HepG2 (cell line): ENCODE data around the gene EIF3L. TPM values are rescaled to one million over a fixed set of nuclear protein-coding genes. Genes with fewer than 3 reads are reported as not detected.

Experiments
- AGO1 ChIP-seq: fragments of 200-400 bp; formaldehyde crosslinking; IDR thresholded peaks from 2 replicates; pipeline ENCODE4 v1.6.1; 2017; ENCODE audit warnings: mild to moderate bottlenecking, low read depth, low read length, moderate library complexity; ENCODE audit not compliant: poor library complexity, severe bottlenecking
- BCL6 ChIP-seq: IDR thresholded peaks from 2 replicates; pipeline ENCODE4 v1.6.1; 2016; ENCODE audit warnings: missing genetic modification reagents, missing compliant biosample characterization
- BCLAF1 ChIP-seq: fragments of 450-650 bp; IDR thresholded peaks from 2 replicates; pipeline ENCODE4 v1.6.1; 2017; ENCODE audit warnings: mild to moderate bottlenecking
- KDM4B ChIP-seq: sonication (generic); formaldehyde crosslinking; IDR thresholded peaks from 2 replicates; pipeline ENCODE4 v1.4.0; 2020; ENCODE audit warnings: missing genetic modification reagents
- MAZ ChIP-seq, 2 experiments: sonication (generic) in 1 of 2; formaldehyde crosslinking in 1 of 2; IDR thresholded peaks; 2 replicates each; pipeline versions ENCODE4 v1.5.0 to v1.6.1; 2012 to 2020; ENCODE audit warnings: low read depth in 2 of 2, mild to moderate bottlenecking in 2 of 2, borderline replicate concordance in 1 of 2, improper control_type of control experiment in 1 of 2, low read length in 1 of 2, missing genetic modification reagents in 1 of 2, moderate library complexity in 1 of 2
- NR3C1 ChIP-seq: sonication (generic); formaldehyde crosslinking; IDR thresholded peaks from 2 replicates; pipeline ENCODE4 v1.4.0; 2020; ENCODE audit warnings: missing genetic modification reagents
- POLR2AphosphoS5 ChIP-seq: IDR thresholded peaks from 2 replicates; pipeline ENCODE4 v1.6.1; 2012; ENCODE audit warnings: low read depth, low read length
- RFX5 ChIP-seq: IDR thresholded peaks from 2 replicates; pipeline ENCODE4 v1.6.1; 2011; ENCODE audit warnings: low read depth, low read length, improper control_type of control experiment
- THAP11 ChIP-seq: IDR thresholded peaks from 2 replicates; pipeline ENCODE4 v1.6.1; 2016; ENCODE audit warnings: missing biosample characterization, missing genetic modification reagents
- ZBTB20 ChIP-seq: sonication (generic); formaldehyde crosslinking; IDR thresholded peaks from 2 replicates; pipeline ENCODE4 v1.8.1; 2023; ENCODE audit warnings: missing genetic modification reagents, low read depth, mild to moderate bottlenecking, borderline replicate concordance
- ZFP36L1 ChIP-seq: sonication (generic); formaldehyde crosslinking; IDR thresholded peaks from 2 replicates; pipeline ENCODE4 v1.8.0; 2022; ENCODE audit warnings: mild to moderate bottlenecking, missing genetic modification reagents, moderate library complexity
- ZFY ChIP-seq: sonication (generic); formaldehyde crosslinking; IDR thresholded peaks from 2 replicates; pipeline ENCODE4 v1.4.0; 2020; ENCODE audit warnings: missing genetic modification reagents
- ZNF225 ChIP-seq: sonication (generic); formaldehyde crosslinking; IDR thresholded peaks from 2 replicates; pipeline ENCODE4 v1.4.0; 2020; ENCODE audit warnings: mild to moderate bottlenecking, missing genetic modification reagents
- ZNF724P ChIP-seq: sonication (generic); formaldehyde crosslinking; IDR thresholded peaks from 2 replicates; pipeline ENCODE4 v1.8.0; 2022; ENCODE audit warnings: missing genetic modification reagents, borderline replicate concordance
- ZSCAN21 ChIP-seq: sonication (generic); formaldehyde crosslinking; IDR thresholded peaks from 2 replicates; pipeline ENCODE4 v1.8.0; 2022; ENCODE audit warnings: mild to moderate bottlenecking, missing genetic modification reagents, moderate library complexity, borderline replicate concordance
- polyA plus RNA-seq, 8 experiments: library from polyadenylated mRNA; depleted of rRNA in 3 of 8; stranded (reverse) in 7 of 8; unstranded in 1 of 8; fragments of >200 nt; fragmentation: Illumina TruSeq in 4 of 8; extraction: Trizol in 4 of 8; gene quantifications; 2 replicates each; pipeline versions ENCODE4 v1.2.1 to v1.2.3, GENCODE V29; 2011 to 2016; ENCODE audit warnings: low read depth in 4 of 8, missing spikeins in 1 of 8, mixed read lengths in 1 of 8; ENCODE audit not compliant: insufficient read depth in 1 of 8
- total RNA-seq, 5 experiments: library from RNA; depleted of rRNA; stranded (reverse); fragments of >200 nt; fragmentation: Illumina TruSeq; extraction: Trizol; gene quantifications; 2 replicates each; pipeline ENCODE4 v1.2.3, GENCODE V29; 2016; ENCODE audit warnings: low read depth in 1 of 5
- TF ChIP-seq, protein P1 (sequence below): sonication (generic); formaldehyde crosslinking; IDR thresholded peaks from 2 replicates; pipeline ENCODE4 v1.4.0; 2020; ENCODE audit warnings: missing genetic modification reagents, borderline replicate concordance
- TF ChIP-seq, protein P2 (sequence below): sonication (generic); formaldehyde crosslinking; IDR thresholded peaks from 2 replicates; pipeline ENCODE4 v1.8.1; 2023; ENCODE audit warnings: missing genetic modification reagents, inconsistent platforms, borderline replicate concordance

The EIF3L gene
- total and polyA plus RNA-seq, 2 of the 13 experiments (the other 11 are each of a cell fraction or from before 2014, with no cell fraction given) = 514 to 793 TPM

DNA sequence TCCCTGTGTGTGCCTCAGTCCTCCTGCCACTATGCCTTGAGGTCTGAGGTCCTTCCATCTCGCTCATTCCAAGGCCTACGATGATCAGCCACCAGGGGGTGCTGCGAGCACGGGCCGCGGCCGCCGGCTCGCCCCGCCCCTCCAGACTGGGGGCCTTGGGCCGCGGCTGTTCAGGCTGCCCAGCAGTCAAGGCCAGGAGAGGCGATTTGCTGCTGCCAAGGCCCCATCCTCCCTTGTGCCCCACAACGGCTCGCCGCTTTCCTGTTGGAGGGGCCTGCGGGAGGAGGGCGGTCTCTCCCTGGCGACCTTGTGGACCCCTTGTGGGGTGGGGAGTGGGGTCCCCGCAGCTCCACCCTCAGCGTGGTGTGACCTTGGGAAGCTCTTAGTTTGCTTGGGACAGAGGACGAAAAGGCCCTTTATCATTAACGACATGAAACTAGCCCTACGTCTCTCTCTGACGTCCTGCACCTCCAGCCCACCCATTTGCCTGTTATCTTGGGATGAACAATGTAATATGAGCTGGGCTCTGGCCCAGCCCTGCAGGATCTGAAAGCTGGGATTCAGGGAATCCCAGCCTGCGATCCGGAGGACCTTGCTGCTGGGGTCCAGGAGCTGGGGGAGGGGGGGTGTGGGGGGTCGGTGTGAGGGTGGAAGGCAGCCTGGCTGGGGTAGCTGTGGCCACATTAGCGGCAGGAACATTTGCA is 31.4 kb upstream of the EIF3L start (continued):
- TF ChIP-seq, protein P1, sequence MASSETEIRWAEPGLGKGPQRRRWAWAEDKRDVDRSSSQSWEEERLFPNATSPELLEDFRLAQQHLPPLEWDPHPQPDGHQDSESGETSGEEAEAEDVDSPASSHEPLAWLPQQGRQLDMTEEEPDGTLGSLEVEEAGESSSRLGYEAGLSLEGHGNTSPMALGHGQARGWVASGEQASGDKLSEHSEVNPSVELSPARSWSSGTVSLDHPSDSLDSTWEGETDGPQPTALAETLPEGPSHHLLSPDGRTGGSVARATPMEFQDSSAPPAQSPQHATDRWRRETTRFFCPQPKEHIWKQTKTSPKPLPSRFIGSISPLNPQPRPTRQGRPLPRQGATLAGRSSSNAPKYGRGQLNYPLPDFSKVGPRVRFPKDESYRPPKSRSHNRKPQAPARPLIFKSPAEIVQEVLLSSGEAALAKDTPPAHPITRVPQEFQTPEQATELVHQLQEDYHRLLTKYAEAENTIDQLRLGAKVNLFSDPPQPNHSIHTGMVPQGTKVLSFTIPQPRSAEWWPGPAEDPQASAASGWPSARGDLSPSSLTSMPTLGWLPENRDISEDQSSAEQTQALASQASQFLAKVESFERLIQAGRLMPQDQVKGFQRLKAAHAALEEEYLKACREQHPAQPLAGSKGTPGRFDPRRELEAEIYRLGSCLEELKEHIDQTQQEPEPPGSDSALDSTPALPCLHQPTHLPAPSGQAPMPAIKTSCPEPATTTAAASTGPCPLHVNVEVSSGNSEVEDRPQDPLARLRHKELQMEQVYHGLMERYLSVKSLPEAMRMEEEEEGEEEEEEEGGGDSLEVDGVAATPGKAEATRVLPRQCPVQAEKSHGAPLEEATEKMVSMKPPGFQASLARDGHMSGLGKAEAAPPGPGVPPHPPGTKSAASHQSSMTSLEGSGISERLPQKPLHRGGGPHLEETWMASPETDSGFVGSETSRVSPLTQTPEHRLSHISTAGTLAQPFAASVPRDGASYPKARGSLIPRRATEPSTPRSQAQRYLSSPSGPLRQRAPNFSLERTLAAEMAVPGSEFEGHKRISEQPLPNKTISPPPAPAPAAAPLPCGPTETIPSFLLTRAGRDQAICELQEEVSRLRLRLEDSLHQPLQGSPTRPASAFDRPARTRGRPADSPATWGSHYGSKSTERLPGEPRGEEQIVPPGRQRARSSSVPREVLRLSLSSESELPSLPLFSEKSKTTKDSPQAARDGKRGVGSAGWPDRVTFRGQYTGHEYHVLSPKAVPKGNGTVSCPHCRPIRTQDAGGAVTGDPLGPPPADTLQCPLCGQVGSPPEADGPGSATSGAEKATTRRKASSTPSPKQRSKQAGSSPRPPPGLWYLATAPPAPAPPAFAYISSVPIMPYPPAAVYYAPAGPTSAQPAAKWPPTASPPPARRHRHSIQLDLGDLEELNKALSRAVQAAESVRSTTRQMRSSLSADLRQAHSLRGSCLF (CRISPR knock-in tag) = no peak
- TF ChIP-seq NR3C1 (CRISPR knock-in tag) (no peak), MAZ (IDR thresholded peaks at IDR 0.05; ENCODE audit: borderline replicate concordance, low read depth, low read length) (peak; percentile 93), MAZ (CRISPR knock-in tag; IDR thresholded peaks at IDR 0.05; ENCODE audit: low read depth) (peak; percentile 96), KDM4B (no peak), ZBTB20 (CRISPR knock-in tag) (no peak), ZSCAN21 (peak; percentile 81), RFX5 (peak; percentile 27; the same call in 1 of the 2 replicates), BCL6 (CRISPR knock-in tag) (peak; percentile 82), ZFP36L1 (0 out of 2 replicates have a peak, but pooled peaks have one; percentile 60), THAP11 (CRISPR knock-in tag) (peak; percentile 74), ZFY (CRISPR knock-in tag) (peak; percentile 88), POLR2AphosphoS5 (no peak; the same call in 1 of the 2 replicates), AGO1 (no peak), ZNF225 (CRISPR knock-in tag) (no peak), ZNF724P (CRISPR knock-in tag) (peak; percentile 60; the same call in 1 of the 2 replicates), BCLAF1 (no peak)
- TF ChIP-seq, protein P2, sequence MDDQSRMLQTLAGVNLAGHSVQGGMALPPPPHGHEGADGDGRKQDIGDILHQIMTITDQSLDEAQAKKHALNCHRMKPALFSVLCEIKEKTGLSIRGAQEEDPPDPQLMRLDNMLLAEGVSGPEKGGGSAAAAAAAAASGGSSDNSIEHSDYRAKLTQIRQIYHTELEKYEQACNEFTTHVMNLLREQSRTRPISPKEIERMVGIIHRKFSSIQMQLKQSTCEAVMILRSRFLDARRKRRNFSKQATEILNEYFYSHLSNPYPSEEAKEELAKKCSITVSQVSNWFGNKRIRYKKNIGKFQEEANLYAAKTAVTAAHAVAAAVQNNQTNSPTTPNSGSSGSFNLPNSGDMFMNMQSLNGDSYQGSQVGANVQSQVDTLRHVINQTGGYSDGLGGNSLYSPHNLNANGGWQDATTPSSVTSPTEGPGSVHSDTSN (CRISPR knock-in tag) = no peak
